Activated T-cell treated with anti-CD3 and anti-CD28 coated beads for 24 hours (primary cell): ENCODE data around the gene ARFGAP2.
A peak's percentile ranks its signal among the peaks of the same experiment; 100 is the strongest.

Source experiments
- DNase-seq: peaks from one replicate; pipeline ENCODE4 v3.0.0-alpha.2; 2020; ENCODE audit warnings: low read depth

The ARFGAP2 gene

GRCh38 chr11:47186700-47187695 is 10.3 kb upstream of the ARFGAP2 start:
- DNase-seq = no peak

GRCh38 chr11:47186076-47186699 is 9.5 kb upstream of the ARFGAP2 start, which contains the start of gene PACSIN3:
Gene PACSIN3, minus strand, starts transcription at chr11:47186434. Its CDS starts 3,707 bp downstream, at chr11:47182727.
- DNase-seq = no peak

DNA sequence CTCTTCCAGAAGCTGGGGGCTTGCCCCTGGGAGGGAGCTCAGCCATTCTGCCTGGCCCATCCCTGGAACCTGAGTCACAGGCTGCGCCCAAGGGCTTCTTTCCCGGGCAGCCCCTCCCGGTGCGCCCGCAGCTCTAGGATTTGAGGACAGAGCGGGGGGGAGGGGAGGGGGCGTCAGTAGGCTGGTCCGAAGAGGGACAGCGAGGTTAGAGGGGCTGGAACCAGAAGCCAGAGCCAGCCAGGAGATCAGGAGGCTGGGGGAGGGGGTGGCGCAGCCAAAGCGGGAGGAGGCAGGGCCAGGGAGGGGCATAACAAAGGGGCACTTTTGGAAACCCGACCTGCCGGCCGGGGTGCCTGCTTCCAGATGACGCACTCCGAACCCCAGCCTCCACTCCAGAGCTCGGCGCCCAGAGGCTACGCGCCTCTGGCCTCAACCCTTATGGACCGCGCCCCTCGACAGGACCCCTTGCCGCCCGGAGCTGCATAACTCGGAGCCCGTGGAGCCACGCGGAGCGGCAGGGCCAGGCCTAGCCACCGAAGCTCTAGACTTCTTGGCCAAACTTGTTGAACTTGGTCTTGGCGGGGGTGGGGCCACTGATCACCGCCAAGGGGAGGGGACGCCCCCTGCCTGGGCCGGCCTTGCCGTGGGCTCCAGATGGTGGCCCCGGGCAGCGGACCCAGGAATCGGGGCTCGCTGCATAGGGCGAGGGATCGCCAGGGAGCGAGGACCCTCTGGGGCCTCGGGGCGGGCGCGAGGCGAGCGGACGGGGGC is 8.8 kb upstream of the ARFGAP2 start:
- no peak for DNase-seq

GRCh38 chr11:47184711-47185304 is 8.1 kb upstream of the ARFGAP2 start:
- no peak for DNase-seq

- no peak for DNase-seq
These were observed 7.3 kb upstream of the ARFGAP2 start for GRCh38 chr11:47183969-47184368.

- no peak for DNase-seq
These were observed 6.6 kb upstream of the ARFGAP2 start for GRCh38 chr11:47183031-47183856.

DNA sequence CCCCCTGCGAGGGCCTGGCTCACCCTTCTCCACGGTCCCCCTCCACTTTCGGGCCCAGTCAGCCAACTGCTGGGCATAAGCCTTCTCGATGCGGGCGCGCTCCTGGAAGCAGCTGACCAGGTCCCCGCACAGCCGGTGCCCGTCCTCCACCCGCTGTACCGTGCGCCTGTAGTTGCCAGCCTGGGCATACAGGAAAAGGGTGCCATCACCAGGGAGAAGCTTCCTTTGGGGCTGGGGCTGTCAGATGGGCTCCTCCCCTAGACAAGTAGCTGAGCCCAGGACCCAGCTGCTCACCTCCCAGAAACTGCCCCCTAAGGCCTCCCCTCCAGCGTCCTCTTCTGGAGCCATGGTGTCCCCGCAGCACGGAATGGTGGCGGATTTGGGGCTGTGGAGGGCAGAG is 5.7 kb upstream of the ARFGAP2 start:
- no peak for DNase-seq

DNA sequence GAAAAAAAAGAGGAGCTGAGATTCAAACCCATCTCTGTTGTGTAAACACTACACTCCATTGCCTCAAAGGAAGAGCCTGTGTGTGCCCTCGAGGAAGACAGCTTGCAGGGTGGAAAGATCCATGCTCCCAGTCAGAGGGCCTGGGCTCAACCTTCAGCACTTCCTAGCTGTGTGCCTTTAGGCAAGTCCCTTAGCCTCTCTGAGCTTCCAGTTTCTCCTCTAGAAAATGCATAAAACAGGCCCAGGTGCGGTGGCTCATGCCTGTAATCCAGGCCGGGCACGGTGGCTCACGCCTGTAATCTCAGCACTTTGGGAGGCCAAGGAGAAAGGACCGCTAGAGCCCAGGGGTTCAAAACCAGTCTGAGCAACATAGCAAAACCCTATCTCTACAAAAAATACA is 4.6 kb upstream of the ARFGAP2 start:
- DNase-seq = no peak

DNA sequence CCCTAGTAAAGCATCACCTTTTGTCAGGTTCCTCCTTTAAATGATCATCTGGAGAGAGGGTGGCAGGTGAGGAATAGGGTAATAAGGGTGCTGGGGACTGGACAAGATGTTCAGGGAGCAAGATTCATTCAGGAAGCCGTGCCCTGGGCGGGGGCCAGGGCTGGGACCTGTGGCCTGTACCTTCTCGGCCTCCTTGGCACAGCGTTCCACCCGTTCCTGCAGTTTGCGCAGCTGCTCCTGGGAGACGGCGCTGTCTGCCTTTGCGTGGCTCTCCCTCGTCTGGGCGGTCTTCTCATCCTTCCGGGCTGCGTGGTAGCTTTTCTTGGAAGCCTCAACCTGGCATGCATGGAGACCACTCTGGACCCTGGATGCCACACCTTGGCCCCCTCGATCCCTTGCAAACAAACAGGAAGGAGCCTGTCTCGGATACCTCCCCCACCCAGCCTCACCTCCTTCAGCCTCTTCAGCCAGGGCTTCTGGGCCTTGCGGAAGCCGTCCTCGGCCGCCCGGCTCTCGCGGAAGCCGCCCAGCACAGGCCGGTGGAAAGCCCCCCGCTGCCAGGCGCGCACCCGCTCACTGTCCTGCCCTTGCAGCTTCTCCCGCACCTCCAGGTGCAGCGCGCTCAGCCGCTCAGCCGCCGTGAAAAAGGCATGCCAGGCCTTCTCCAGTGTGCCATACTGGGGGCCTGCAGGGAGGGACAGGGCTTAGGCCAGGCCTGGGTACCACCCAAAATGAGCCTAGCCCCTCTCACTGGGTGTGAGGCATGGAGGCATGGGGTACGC is 3.5 kb upstream of the ARFGAP2 start:
- DNase-seq = no peak

GRCh38 chr11:47179655-47179991 is 2.9 kb upstream of the ARFGAP2 start:
- DNase-seq = no peak

GRCh38 chr11:47178737-47179654 is 2.3 kb upstream of the ARFGAP2 start:
- DNase-seq = no peak

GRCh38 chr11:47178316-47178715 is 1.6 kb upstream of the ARFGAP2 start:
- no peak for DNase-seq

- no peak for DNase-seq
These were observed 1.2 kb upstream of the ARFGAP2 start for GRCh38 chr11:47177846-47178245.

DNA sequence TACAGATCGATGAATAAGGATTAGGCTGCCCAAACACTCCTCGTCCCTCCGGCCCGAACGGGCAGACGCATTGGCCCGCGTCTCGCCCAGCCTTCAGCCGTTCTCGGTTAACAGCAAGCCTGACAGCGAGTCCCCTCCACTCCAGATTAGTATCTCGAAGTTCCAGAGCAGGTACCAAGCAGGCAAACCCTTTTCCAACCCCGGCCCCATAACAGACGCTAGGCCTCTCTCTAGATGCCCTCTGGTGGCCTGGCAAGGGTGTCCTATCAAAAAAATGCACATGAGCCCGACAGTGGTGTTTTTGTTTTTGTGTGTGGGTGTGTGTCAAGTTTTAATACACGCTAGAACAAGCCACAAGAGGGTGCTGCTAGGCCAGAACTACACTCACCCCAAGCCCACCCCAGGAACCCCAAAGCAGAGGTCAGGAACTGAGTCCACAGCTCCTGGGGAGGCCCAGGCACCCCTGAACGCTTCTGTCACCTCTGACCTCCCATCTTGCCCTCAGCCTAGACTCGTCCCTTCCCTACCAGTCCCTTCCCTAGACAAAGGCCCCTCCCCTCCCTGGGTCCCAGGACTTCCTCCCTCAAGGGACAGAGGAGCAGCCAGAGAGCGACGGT is 658 bp upstream of the ARFGAP2 start:
- DNase-seq = peak; percentile 62

DNA sequence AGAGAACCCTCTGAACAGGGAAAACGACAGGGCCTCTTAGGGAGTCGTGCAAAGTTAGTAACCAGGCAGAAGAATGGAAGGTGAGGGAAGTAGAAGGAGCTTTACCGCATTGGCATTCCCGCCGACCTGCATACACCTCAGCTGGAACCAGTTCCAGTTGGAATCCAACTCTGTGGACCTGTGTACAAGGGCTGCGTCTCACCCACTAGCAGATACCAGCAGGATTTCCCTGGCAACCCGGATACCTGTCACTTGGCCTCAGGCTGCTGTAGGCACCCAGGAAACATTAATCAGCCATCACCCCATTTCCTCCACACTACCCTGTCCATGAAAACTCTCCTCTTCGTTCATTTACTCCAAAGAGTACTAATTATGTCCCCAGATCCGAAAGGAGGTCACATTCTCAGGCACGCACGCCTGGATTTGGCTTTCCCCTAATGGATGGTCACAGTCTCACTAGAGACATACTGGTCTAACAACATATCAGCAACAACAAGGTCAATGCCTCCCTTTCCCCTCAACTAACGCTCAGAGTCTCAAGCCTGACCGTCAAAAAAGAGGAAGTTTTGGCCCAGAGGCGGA is 842 bp downstream of the ARFGAP2 start:
- no peak for DNase-seq

GRCh38 chr11:47172740-47173336 is 3.8 kb downstream of the ARFGAP2 start:
- DNase-seq = no peak

DNA sequence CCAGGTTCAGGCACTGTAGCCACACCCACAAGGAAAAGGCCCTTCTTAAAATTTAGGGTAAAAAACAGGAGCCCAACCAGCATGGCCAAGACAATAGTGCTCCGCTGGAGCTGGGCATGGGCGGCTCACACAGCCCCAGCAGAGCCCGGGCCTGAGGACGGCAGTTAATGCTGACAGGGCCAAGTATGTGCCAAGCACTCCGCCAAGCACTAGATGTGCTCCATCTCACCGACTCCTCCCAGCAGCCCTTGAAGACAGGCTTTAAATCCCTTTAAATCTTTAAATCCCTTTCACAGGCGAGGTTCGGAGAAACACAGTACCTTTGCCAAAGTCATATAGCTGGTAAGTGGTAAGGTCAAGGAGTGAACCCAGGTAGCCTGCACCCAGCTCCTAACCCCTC is 4.8 kb downstream of the ARFGAP2 start:
- no peak for DNase-seq
